Keratinocyte (primary cell): Measurements from ENCODE around the gene TLCD2. TPM values are rescaled to one million over a fixed set of nuclear protein-coding genes. Genes with fewer than 3 reads are reported as not detected.
"Not testable (repeated sequence)": the region's sequence is repeated elsewhere in the genome, so short reads cannot be mapped to it uniquely, and the experiment has no call there.

Experiments used
- DNase-seq: peaks from one replicate; pipeline ENCODE4 v3.0.0-alpha.2; 2011; ENCODE audit warnings: low read depth, missing footprints, low spot score
- FAIRE-seq: peaks from 2 replicates; lab custom pipeline; 2011; peaks lifted over from hg19 to GRCh38; lab: Jason Lieb, UNC
- H2AFZ ChIP-seq: 2 replicates; pipeline ENCODE4 v1.6.0; 2012; ENCODE audit warnings: low read length, control low read depth, inconsistent platforms; ENCODE audit not compliant: control insufficient read depth
- H3K27ac ChIP-seq: 2 replicates; pipeline ENCODE4 v1.5.1; 2011; ENCODE audit warnings: low read length; ENCODE audit not compliant: control insufficient read depth, insufficient read depth
- H3K27me3 ChIP-seq: 3 replicates; pipeline ENCODE4 v1.6.0; 2011; ENCODE audit warnings: low read length; ENCODE audit not compliant: control insufficient read depth, insufficient read depth; ENCODE audit errors: extremely low read depth
- H3K36me3 ChIP-seq, 2 experiments: 2 replicates in 1 of 2; 3 replicates in 1 of 2; pipeline ENCODE4 v1.5.1; 2011; ENCODE audit warnings: low read length in 2 of 2, mild to moderate bottlenecking in 1 of 2; ENCODE audit not compliant: control insufficient read depth in 2 of 2, insufficient read depth in 2 of 2; ENCODE audit errors: extremely low read depth in 1 of 2
- H3K4me1 ChIP-seq: 3 replicates; pipeline ENCODE4 v1.5.1; 2011; ENCODE audit warnings: low read length; ENCODE audit not compliant: control insufficient read depth, insufficient read depth; ENCODE audit errors: extremely low read depth
- H3K4me2 ChIP-seq: 3 replicates; pipeline ENCODE4 v1.6.0; 2011; ENCODE audit warnings: low read depth, low read length; ENCODE audit not compliant: control insufficient read depth, insufficient read depth; ENCODE audit errors: extremely low read depth
- H3K4me3 ChIP-seq, 3 experiments: fragments of 200-600 bp in 1 of 3; sonication (generic) in 1 of 3; 2 replicates in 2 of 3; 3 replicates in 1 of 3; pipeline ENCODE4 v1.5.1; 2011 to 2016; ENCODE audit warnings: low read length in 3 of 3, mild to moderate bottlenecking in 3 of 3, control low read depth in 2 of 3, inconsistent platforms in 1 of 3, low read depth in 1 of 3, mixed read lengths in 1 of 3, mixed run types in 1 of 3, moderate library complexity in 1 of 3; ENCODE audit not compliant: control insufficient read depth in 2 of 3, insufficient read depth in 2 of 3; ENCODE audit errors: extremely low read depth in 1 of 3
- H3K79me2 ChIP-seq: 2 replicates; pipeline ENCODE4 v1.6.0; 2012; ENCODE audit warnings: low read length; ENCODE audit not compliant: control insufficient read depth, insufficient read depth
- H3K9ac ChIP-seq: 3 replicates; pipeline ENCODE4 v1.6.0; 2011; ENCODE audit warnings: low read length; ENCODE audit not compliant: control insufficient read depth, insufficient read depth; ENCODE audit errors: extremely low read depth
- H3K9me1 ChIP-seq: 3 replicates; pipeline ENCODE4 v1.6.0; 2011; ENCODE audit warnings: low read length; ENCODE audit not compliant: control insufficient read depth, insufficient read depth; ENCODE audit errors: extremely low read depth
- H3K9me3 ChIP-seq: 2 replicates; pipeline ENCODE4 v1.5.1; 2012; ENCODE audit warnings: low read depth, low read length; ENCODE audit not compliant: control insufficient read depth
- H4K20me1 ChIP-seq: 3 replicates; pipeline ENCODE4 v1.6.0; 2011; ENCODE audit warnings: low read length; ENCODE audit not compliant: control insufficient read depth, insufficient read depth; ENCODE audit errors: extremely low read depth
- CTCF ChIP-seq, 3 experiments: IDR thresholded peaks in 1 of 3; conservative IDR thresholded peaks in 1 of 3; optimal IDR thresholded peaks in 1 of 3; 2 replicates in 2 of 3; 3 replicates in 1 of 3; pipeline versions ENCODE3 to v1.5.1; 2011; ENCODE audit warnings: low read length in 3 of 3, mild to moderate bottlenecking in 3 of 3, moderate library complexity in 2 of 3, control low read depth in 1 of 3, inconsistent platforms in 1 of 3; ENCODE audit not compliant: insufficient read depth in 2 of 3; ENCODE audit errors: extremely low read depth in 1 of 3
- EZH2 ChIP-seq: IDR thresholded peaks from one replicate; pipeline ENCODE4 v1.6.1; 2012; ENCODE audit warnings: inconsistent platforms, mild to moderate bottlenecking, low read length, moderate library complexity
- dilution Hi-C: fragments of 300-500 bp; cut with MboI; formaldehyde crosslinking; loops from one replicate; pipeline ENCODE4 v1.7.0; 2020; ENCODE audit warnings: low sequenced_read_pairs; ENCODE audit not compliant: extremely low pct_ligation_motif_present
- polyA plus RNA-seq, 5 experiments: library from polyadenylated mRNA; depleted of rRNA in 3 of 5; stranded (reverse) in 3 of 5; stranded (forward) in 1 of 5; unstranded in 1 of 5; fragments of >200 nt; gene quantifications; 1 replicate in 1 of 5; 2 replicates in 3 of 5; 3 replicates in 1 of 5; pipeline versions ENCODE4 v1.2.1 to v1.2.3, GENCODE V29; 2011 to 2012; ENCODE audit warnings: missing spikeins in 2 of 5, low read depth in 1 of 5, low replicate concordance in 1 of 5

Gene TLCD2
- polyA plus RNA-seq, 1 donor (not counting 4 experiments of a cell fraction or from before 2014, with no cell fraction given) = 0.75 TPM

GRCh38 chr17:1703063-1703462, 7.1 kb downstream of the TLCD2 start:
- no peak overlapping the region for H2AFZ ChIP-seq
- no peak for TF ChIP-seq EZH2
- TF ChIP-seq CTCF (optimal IDR thresholded peaks at IDR 0.05 in 1 of 3, IDR thresholded peaks at IDR 0.05 in 1 of 3, conservative IDR thresholded peaks at IDR 0.05 in 1 of 3; ENCODE audit: extremely low read depth in 1 of 3, insufficient read depth in 2 of 3, low read length in 3 of 3) = no peak
- no peaks in the 10 kb centered on the region for H3K79me2 ChIP-seq
- FAIRE-seq = no peak
- H3K27ac ChIP-seq = no peak overlapping the region
- no peak overlapping the region for H3K4me2 ChIP-seq
- H3K4me1 ChIP-seq = no peaks in the 10 kb centered on the region
- H3K4me3 ChIP-seq = no peak overlapping the region
- dilution Hi-C loops = no loop called here
- no peak overlapping the region for H3K9ac ChIP-seq
- DNase-seq = no peak
- H3K36me3 ChIP-seq = peaks cover 0 to 1% of the 10 kb centered on the region in 2 experiments
- no peaks in the 10 kb centered on the region for H4K20me1 ChIP-seq
- no peaks in the 10 kb centered on the region for H3K9me3 ChIP-seq
- H3K27me3 ChIP-seq = no peaks in the 10 kb centered on the region
- no peaks in the 10 kb centered on the region for H3K9me1 ChIP-seq

DNA sequence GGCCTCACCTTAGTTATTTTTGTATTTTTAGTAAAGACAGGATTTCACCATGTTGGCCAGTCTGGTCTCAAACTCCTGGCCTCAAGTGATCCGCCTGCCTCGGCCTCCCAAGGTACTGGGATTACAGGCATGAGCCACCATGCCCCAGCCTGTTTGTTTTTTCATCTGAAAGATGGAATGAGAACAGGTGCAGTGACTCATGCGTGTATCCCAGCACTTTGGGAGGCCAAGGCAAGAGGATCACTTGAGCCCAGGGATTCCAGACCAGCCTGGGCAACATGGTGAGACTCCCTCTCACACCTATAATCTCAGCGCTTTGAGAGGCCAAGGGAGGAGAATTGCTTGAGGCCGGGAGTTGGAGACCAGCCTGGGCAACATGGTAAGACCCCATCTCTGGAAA, 10.3 kb downstream of the TLCD2 start:
- H3K9me3 ChIP-seq, H3K4me1 ChIP-seq, H3K27ac ChIP-seq, H3K27me3 ChIP-seq, DNase-seq, H4K20me1 ChIP-seq, H3K36me3 ChIP-seq, H3K4me3 ChIP-seq, H3K9ac ChIP-seq, H3K79me2 ChIP-seq, H3K4me2 ChIP-seq, H2AFZ ChIP-seq, H3K9me1 ChIP-seq, FAIRE-seq, dilution Hi-C loops: not testable (repeated sequence)

- DNase-seq (no peak), FAIRE-seq (no peak)
- Histone ChIP-seq H3K27ac (no peak overlapping the region), H3K9ac (no peak overlapping the region), H4K20me1 (no peaks in the 10 kb centered on the region), H3K36me3 (no peaks in the 10 kb centered on the region), H3K9me3 (no peaks in the 10 kb centered on the region), H3K4me3 (no peak overlapping the region), H3K9me1 (no peaks in the 10 kb centered on the region), H3K79me2 (no peaks in the 10 kb centered on the region), H3K4me1 (no peaks in the 10 kb centered on the region), H3K4me2 (no peak overlapping the region), H3K27me3 (no peaks in the 10 kb centered on the region), H2AFZ (no peak overlapping the region)
- dilution Hi-C loops = no loop called here
- TF ChIP-seq CTCF (optimal IDR thresholded peaks at IDR 0.05 in 1 of 3, IDR thresholded peaks at IDR 0.05 in 1 of 3, conservative IDR thresholded peaks at IDR 0.05 in 1 of 3; ENCODE audit: extremely low read depth in 1 of 3, insufficient read depth in 2 of 3, low read length in 3 of 3) (no peak), EZH2 (no peak)
Observed at GRCh38 chr17:1697681-1698080, 12.5 kb downstream of the TLCD2 start.
